Measurements from ENCODE around the gene YIF1B. TPM values are rescaled to one million over a fixed set of nuclear protein-coding genes. Genes with fewer than 3 reads are reported as not detected.
"Not testable (repeated sequence)": the region's sequence is repeated elsewhere in the genome, so short reads cannot be mapped to it uniquely, and the experiment has no call there.

The YIF1B gene, protein sequence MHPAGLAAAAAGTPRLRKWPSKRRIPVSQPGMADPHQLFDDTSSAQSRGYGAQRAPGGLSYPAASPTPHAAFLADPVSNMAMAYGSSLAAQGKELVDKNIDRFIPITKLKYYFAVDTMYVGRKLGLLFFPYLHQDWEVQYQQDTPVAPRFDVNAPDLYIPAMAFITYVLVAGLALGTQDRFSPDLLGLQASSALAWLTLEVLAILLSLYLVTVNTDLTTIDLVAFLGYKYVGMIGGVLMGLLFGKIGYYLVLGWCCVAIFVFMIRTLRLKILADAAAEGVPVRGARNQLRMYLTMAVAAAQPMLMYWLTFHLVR
- total RNA-seq (ENCODE audit: low replicate concordance), result 13.1 and 59.8 TPM in 2 replicates

DNA sequence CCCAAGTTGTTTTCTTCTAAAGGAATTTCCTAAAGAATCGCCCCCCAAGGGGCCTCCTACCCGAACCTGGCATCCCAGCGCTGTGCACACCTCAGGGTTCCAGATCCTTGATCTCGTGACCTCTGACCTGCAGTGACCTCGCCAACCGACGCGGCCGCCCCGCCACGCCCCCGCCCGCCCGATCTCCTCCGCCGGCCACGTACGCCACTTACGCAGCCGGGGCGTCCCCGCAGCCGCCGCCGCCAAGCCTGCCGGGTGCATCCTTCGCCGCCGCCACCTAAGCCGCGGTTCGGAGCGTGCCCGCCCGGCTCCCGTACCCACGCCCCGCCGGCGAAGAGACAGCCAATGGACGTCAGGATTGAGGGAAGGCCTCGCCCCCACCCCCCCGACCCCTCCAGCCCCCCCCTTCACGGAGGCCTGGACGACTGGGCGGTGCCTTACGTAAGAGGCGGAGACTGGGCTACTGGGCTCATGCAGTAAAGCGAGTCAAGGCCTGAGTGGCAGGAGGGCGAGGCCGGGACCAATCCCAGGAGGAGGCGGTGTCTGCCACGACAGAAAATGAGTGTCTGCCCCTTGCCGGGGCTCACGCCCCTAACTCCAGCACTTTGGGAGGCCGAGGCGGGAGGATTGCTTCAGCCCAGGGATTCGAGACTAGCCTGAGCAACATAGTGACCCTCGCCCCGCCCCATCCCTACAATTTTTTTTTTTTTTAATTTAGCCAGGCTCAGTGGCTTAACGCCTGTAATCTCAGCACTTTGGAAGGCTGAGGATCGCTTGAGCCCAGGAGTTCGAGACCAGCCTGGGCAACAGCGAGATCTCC lies at the start of gene YIF1B:
TSS of gene YIF1B (minus strand) at position 291 of the 820 bp plus-strand sequence. CDS start at position 261, 30 bp downstream.
- peak within 1 kb of the TSS; percentile 80 for H3K4me3 ChIP-seq (ENCODE audit: low read depth, low read length)
- TF ChIP-seq, protein P1, sequence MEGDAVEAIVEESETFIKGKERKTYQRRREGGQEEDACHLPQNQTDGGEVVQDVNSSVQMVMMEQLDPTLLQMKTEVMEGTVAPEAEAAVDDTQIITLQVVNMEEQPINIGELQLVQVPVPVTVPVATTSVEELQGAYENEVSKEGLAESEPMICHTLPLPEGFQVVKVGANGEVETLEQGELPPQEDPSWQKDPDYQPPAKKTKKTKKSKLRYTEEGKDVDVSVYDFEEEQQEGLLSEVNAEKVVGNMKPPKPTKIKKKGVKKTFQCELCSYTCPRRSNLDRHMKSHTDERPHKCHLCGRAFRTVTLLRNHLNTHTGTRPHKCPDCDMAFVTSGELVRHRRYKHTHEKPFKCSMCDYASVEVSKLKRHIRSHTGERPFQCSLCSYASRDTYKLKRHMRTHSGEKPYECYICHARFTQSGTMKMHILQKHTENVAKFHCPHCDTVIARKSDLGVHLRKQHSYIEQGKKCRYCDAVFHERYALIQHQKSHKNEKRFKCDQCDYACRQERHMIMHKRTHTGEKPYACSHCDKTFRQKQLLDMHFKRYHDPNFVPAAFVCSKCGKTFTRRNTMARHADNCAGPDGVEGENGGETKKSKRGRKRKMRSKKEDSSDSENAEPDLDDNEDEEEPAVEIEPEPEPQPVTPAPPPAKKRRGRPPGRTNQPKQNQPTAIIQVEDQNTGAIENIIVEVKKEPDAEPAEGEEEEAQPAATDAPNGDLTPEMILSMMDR (IDR thresholded peaks at IDR 0.05; ENCODE audit: insufficient read depth, low read length), result no peak
- peak; percentile 97 for DNase-seq (ENCODE audit: low read depth)

DNA sequence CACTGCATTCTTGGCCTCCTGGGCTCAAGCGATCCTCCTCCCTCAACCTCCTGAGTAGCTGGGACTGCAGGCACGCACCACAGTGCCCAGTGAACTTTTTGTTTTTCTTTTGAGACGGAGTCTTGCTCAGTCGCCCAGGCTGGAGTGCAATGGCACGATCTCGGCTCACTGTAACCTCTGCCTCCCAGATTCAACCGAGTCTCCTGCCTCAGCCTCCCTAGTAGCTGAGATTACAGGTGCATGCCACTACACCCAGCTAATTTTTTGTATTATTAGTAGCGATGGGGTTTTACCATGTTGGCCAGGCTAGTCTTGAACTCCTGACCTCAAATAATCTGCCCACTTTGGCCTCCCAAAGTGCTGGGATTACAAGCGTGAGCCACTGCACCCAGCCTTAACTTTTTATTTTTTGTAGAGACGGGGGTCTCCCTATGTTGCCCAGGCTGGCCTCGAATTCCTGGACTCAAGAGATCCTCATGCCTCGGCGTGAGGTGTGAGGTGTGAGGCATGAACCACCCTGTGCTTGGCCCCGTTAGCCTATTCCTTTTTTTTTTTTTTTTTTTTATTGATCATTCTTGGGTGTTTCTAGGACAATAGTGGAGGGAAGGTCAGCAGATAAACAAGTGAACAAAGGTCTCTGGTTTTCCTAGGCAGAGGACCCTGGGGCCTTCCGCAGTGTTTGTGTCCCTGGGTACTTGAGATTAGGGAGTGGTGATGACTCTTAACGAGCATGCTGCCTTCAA lies 47.4 kb upstream of the YIF1B start:
- peak overlapping the region; percentile 69 for H3K4me3 ChIP-seq (ENCODE audit: low read depth, low read length)
- DNase-seq (ENCODE audit: low read depth), result not testable (repeated sequence)

DNA sequence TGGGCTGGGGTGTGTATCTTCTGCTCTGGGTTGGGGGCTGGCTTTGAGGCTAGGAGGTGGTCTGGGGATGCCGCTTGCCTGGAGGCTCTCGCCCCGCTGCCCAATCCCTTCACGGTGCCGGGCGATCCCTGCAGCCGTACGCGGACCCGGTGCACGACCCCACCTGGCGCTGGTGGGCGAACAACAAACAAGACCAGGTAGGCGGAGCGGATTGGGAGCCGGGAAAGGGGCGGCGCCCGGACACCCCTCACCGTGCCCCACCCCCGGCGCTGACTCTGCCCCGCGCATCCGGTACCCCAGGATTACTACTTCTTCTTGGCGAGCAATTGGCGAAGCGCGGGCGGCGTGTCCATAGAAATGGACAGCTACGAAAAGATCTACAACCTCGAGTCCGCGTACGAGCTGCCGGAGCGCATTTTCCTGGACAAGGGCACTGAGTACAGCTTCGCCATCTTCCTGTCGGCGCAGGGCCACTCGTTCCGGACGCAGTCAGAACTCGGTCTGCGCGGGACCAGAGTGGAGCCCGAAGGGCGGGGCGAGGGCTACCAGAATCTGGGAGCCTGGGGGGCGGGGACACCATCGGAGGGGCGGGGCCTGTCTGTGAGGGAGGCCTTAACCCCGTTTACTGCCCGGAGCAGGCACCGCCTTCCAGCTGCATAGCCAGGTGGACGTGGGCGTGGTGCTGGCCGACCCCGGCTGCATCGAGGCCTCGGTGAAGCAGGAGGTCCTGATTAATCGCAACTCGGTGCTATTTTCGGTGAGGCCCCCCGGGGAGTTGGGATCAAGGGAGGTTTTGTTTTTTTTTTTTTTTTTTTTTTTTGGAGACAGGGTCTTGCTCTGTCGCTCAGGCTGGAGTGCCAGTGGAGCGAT lies 46.6 kb upstream of the YIF1B start:
- H3K4me3 ChIP-seq (ENCODE audit: low read depth, low read length), result peak overlapping the region; percentile 69
- TF ChIP-seq, protein P1 (IDR thresholded peaks at IDR 0.05; ENCODE audit: insufficient read depth, low read length), result no peak
- DNase-seq (ENCODE audit: low read depth), result peak; percentile 36

DNA sequence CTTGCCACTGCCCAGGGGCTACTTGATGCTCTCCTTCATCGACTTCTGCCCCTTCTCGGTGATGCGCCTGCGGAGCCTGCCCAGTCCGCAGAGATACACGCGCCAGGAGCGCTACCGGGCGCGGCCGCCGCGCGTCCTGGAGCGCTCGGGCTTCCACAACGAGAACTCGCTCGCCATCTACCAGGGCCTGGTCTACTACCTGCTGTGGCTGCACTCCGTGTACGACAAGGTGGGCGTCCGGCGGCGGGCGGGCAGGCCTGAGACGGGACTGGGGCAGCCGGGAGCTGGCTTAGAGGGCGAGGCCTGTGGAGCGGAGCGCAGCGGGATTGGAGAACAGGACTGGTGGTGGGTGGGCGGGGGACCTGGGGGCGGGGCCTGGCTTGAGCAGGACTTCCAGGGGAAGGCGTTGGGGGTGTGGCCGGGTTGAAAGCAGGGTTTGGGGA lies 45.9 kb upstream of the YIF1B start:
- peak; percentile 48 for DNase-seq (ENCODE audit: low read depth)
- peak overlapping the region; percentile 69 for H3K4me3 ChIP-seq (ENCODE audit: low read depth, low read length)
- TF ChIP-seq, protein P1 (IDR thresholded peaks at IDR 0.05; ENCODE audit: insufficient read depth, low read length), result peak; percentile 36

DNA sequence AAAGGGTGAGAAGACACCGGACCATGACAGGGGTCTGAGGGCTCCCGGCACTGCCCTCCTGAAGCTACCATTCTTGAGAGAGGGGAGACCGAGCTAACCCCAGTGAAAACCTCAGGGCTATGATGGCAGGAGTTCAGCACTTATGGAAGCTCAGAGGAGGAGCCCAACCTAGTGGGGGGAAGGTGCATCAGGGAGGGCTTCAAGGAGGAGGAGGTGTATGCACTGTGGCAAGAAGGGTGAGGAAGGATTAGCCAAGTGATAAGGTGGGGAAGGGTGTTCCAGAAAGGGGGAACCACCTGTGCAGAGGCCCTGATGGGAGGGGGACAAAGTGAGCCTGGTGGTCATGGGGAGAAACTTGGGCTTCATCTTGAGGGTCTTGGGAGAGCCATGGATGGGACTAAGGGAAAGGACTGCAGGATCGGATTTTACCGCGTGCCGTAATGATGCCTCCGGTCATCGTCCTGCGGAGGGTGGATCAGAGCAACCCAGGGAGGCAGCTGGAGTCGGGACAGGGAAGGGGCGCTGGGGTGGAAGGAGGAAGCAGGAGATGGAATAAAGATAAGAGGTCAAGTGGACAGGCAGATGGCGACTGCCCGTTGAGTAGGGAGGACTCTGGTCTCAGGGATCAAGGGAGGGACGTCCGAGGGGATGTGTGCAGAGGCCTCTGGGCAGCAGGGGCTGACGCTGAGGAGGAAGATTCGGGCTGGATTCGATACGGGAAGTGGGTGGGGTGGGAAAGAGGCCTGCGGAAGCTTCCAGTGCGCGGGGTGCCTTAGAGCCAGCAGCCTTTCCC lies 45.3 kb upstream of the YIF1B start:
- DNase-seq (ENCODE audit: low read depth), result no peak
- TF ChIP-seq, protein P1 (IDR thresholded peaks at IDR 0.05; ENCODE audit: insufficient read depth, low read length), result no peak
- H3K4me3 ChIP-seq (ENCODE audit: low read depth, low read length), result peak overlapping the region; percentile 69

DNA sequence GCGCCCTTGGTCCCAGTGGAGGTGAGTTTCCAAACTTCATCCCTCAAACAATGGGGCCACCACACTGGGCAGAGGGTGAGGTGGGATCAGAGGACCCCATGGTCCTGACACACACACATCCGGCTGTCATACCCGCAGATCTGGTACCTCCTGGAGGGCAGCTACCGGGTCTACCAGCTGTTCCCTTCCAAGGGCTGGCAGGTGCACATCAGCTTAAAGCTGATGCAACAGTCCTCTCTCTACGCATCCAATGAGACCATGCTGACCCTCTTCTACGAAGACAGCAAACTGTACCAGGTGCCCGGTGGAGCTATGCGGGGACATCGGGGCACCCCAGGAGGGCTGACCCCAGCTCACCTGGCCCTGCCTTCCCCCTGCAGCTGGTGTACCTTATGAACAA lies 44.6 kb upstream of the YIF1B start:
- no peak for DNase-seq (ENCODE audit: low read depth)
- TF ChIP-seq, protein P1 (IDR thresholded peaks at IDR 0.05; ENCODE audit: insufficient read depth, low read length), result no peak
- H3K4me3 ChIP-seq (ENCODE audit: low read depth, low read length), result no peak overlapping the region
